ENCODE measurements around the gene RAB6C.
"Not testable (repeated sequence)": the region's sequence is repeated elsewhere in the genome, so short reads cannot be mapped to it uniquely, and the experiment has no call there.

RAB6C gene

GRCh38 chr2:129996657-129997237 is 17.3 kb downstream of the RAB6C start:
- not testable (repeated sequence) for DNase-seq

GRCh38 chr2:129998771-129999170 is 19.3 kb downstream of the RAB6C start:
- not testable (repeated sequence) for DNase-seq

- not testable (repeated sequence) for DNase-seq
These were observed 26.4 kb downstream of the RAB6C start for GRCh38 chr2:130005862-130006261.

- DNase-seq = not testable (repeated sequence)
These were observed 37.2 kb downstream of the RAB6C start for GRCh38 chr2:130016701-130017100.

GRCh38 chr2:130019402-130019801 is 39.9 kb downstream of the RAB6C start:
- DNase-seq = no peak

- not testable (repeated sequence) for DNase-seq
These were observed 40.6 kb downstream of the RAB6C start for GRCh38 chr2:130020069-130020468.

GRCh38 chr2:130025931-130026330 is 46.5 kb downstream of the RAB6C start:
- DNase-seq = not testable (repeated sequence)
